HepG2 (cell line): ENCODE data around the gene SOCS1. TPM values are rescaled to one million over a fixed set of nuclear protein-coding genes. Genes with fewer than 3 reads are reported as not detected.
A peak's percentile ranks its signal among the peaks of the same experiment; 100 is the strongest.

Source experiments
- ATM ChIP-seq: fragments of 450-650 bp; IDR thresholded peaks from 2 replicates; pipeline ENCODE4 v1.7.1; 2017; ENCODE audit warnings: mild to moderate bottlenecking, borderline replicate concordance
- CAMTA2 ChIP-seq: sonication (generic); formaldehyde crosslinking; IDR thresholded peaks from 2 replicates; pipeline ENCODE4 v1.4.0; 2020; ENCODE audit warnings: mild to moderate bottlenecking, missing genetic modification reagents, borderline replicate concordance
- CREBL2 ChIP-seq: sonication (generic); formaldehyde crosslinking; IDR thresholded peaks from 2 replicates; pipeline ENCODE4 v1.8.1; 2023; ENCODE audit warnings: missing genetic modification reagents, mild to moderate bottlenecking, borderline replicate concordance
- CSRNP1 ChIP-seq: sonication (generic); formaldehyde crosslinking; IDR thresholded peaks from 2 replicates; pipeline ENCODE4 v1.8.1; 2023; ENCODE audit warnings: mild to moderate bottlenecking, missing genetic modification reagents
- EP300 ChIP-seq, 3 experiments: sonication (generic) in 1 of 3; formaldehyde crosslinking in 1 of 3; IDR thresholded peaks; 2 replicates each; pipeline versions ENCODE4 v1.5.1 to v1.6.1; 2011 to 2020; ENCODE audit warnings: low read depth in 2 of 3, low read length in 2 of 3, borderline replicate concordance in 1 of 3, improper control_type of control experiment in 1 of 3, mild to moderate bottlenecking in 1 of 3, missing genetic modification reagents in 1 of 3, moderate library complexity in 1 of 3
- ETV5 ChIP-seq: IDR thresholded peaks from 2 replicates; pipeline ENCODE4 v1.6.1; 2018; ENCODE audit warnings: missing biosample characterization, missing genetic modification reagents, inconsistent platforms, borderline replicate concordance
- GATAD2A ChIP-seq: IDR thresholded peaks from 2 replicates; pipeline ENCODE4 v1.6.1; 2016
- NCOR1 ChIP-seq: fragments of 200-600 bp; sonication (generic); IDR thresholded peaks from 2 replicates; pipeline ENCODE4 v1.7.0; 2017; ENCODE audit warnings: antibody characterized with exemption, low read length, borderline replicate concordance
- STAT6 ChIP-seq: sonication (generic); formaldehyde crosslinking; IDR thresholded peaks from 2 replicates; pipeline ENCODE4 v1.4.0; 2020; ENCODE audit warnings: missing genetic modification reagents, mild to moderate bottlenecking, borderline replicate concordance
- U2AF1 ChIP-seq: fragments of 200-400 bp; formaldehyde crosslinking; optimal IDR thresholded peaks from 2 replicates; pipeline ENCODE3; 2017; ENCODE audit warnings: mild to moderate bottlenecking, low read depth, low read length
- ZC3H13 ChIP-seq: sonication (generic); formaldehyde crosslinking; IDR thresholded peaks from 2 replicates; pipeline ENCODE4 v1.8.1; 2023; ENCODE audit warnings: mild to moderate bottlenecking, missing genetic modification reagents, moderate library complexity
- ZNF160 ChIP-seq: sonication (generic); formaldehyde crosslinking; IDR thresholded peaks from 2 replicates; pipeline ENCODE4 v1.8.0; 2022; ENCODE audit warnings: mild to moderate bottlenecking, inconsistent platforms, missing genetic modification reagents
- ZNF446 ChIP-seq: sonication (generic); formaldehyde crosslinking; IDR thresholded peaks from 2 replicates; pipeline ENCODE4 v1.5.0; 2020; ENCODE audit warnings: mild to moderate bottlenecking, missing genetic modification reagents
- ZNF609 ChIP-seq: sonication (generic); formaldehyde crosslinking; IDR thresholded peaks from 2 replicates; pipeline ENCODE4 v1.4.0; 2020; ENCODE audit warnings: mild to moderate bottlenecking, missing genetic modification reagents, borderline replicate concordance
- ZNF704 ChIP-seq: sonication (generic); formaldehyde crosslinking; IDR thresholded peaks from 2 replicates; pipeline ENCODE4 v1.8.1; 2023; ENCODE audit warnings: mild to moderate bottlenecking, inconsistent platforms, moderate library complexity, missing genetic modification reagents, borderline replicate concordance
- ZNF766 ChIP-seq: sonication (generic); formaldehyde crosslinking; IDR thresholded peaks from 2 replicates; pipeline ENCODE4 v1.5.0; 2020; ENCODE audit warnings: missing genetic modification reagents, borderline replicate concordance
- polyA plus RNA-seq, 8 experiments: library from polyadenylated mRNA; depleted of rRNA in 3 of 8; stranded (reverse) in 7 of 8; unstranded in 1 of 8; fragments of >200 nt; fragmentation: Illumina TruSeq in 4 of 8; extraction: Trizol in 4 of 8; gene quantifications; 2 replicates each; pipeline versions ENCODE4 v1.2.1 to v1.2.3, GENCODE V29; 2011 to 2016; ENCODE audit warnings: low read depth in 4 of 8, missing spikeins in 1 of 8, mixed read lengths in 1 of 8; ENCODE audit not compliant: insufficient read depth in 1 of 8
- total RNA-seq, 5 experiments: library from RNA; depleted of rRNA; stranded (reverse); fragments of >200 nt; fragmentation: Illumina TruSeq; extraction: Trizol; gene quantifications; 2 replicates each; pipeline ENCODE4 v1.2.3, GENCODE V29; 2016; ENCODE audit warnings: low read depth in 1 of 5

Gene SOCS1
- total and polyA plus RNA-seq, 2 of the 13 experiments (the other 11 are each of a cell fraction or from before 2014, with no cell fraction given): 5.3 to 6.3 TPM

GRCh38 chr16:11224096-11224893 lies 31.7 kb downstream of the SOCS1 start (continued):
- TF ChIP-seq CAMTA2 (CRISPR knock-in tag) (no peak), STAT6 (CRISPR knock-in tag) (no peak), ZNF609 (peak; percentile 70), EP300 (IDR thresholded peaks at IDR 0.05; ENCODE audit: low read depth in 2 of 2, low read length in 2 of 2) (0 out of 4 replicates have a peak, but pooled peaks of 1 of the 2 experiments have one; percentile 11), EP300 (CRISPR knock-in tag; IDR thresholded peaks at IDR 0.05; ENCODE audit: borderline replicate concordance) (no peak), GATAD2A (CRISPR knock-in tag) (peak; percentile 51), ATM (no peak), ETV5 (peak; percentile 80; the same call in 1 of the 2 replicates), CSRNP1 (CRISPR knock-in tag) (no peak), CREBL2 (no peak), NCOR1 (no peak), ZNF704 (CRISPR knock-in tag) (no peak), ZC3H13 (CRISPR knock-in tag) (no peak), ZNF160 (CRISPR knock-in tag) (no peak), ZNF446 (CRISPR knock-in tag) (0 out of 2 replicates have a peak, but pooled peaks have one; percentile 41), U2AF1 (no peak), ZNF766 (peak; percentile 53; the same call in 1 of the 2 replicates)
